OCI-LY3 (cell line): ENCODE measurements around the gene TMEM94.

Experiments
- CTCF ChIP-seq: fragments of 200-600, 300-600 bp; sonication (generic); IDR thresholded peaks from 2 replicates; pipeline ENCODE4 v1.5.1; 2014; ENCODE audit warnings: antibody characterized with exemption, low read length, low read depth
- EZH2phosphoT487 ChIP-seq: fragments of 200-600 bp; shearing (Covaris generic); IDR thresholded peaks from 2 replicates; pipeline ENCODE4 v1.6.1; 2018; ENCODE audit warnings: antibody characterized with exemption, mixed run types, low read depth

DNA sequence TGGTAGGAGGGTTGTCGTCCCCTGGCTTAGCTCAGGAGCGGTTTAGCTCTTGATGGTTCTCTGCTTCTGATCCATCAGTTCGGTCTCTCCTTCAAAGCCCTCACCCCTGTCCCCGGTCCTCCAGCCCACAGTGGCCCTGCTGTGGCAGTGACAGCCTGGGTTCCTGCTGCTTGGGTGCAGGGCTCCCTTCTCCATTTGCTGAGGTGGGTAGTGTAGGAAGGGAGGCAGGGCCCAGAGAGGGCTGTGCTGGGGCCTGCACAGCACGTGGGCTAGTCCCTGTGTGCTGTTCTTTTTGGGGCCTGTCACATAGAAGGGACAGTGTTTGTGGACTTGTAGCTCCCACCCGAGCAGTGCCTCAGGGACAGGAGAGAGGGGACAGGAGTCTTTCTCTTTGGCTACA is 18.3 kb downstream of the TMEM94 start:
- TF ChIP-seq EZH2phosphoT487 = no peak
- no peak for TF ChIP-seq CTCF
